HG02798 (cell line): ENCODE data around the gene PGM2.
"Not testable (repeated sequence)": the region's sequence is repeated elsewhere in the genome, so short reads cannot be mapped to it uniquely, and the experiment has no call there.

Source experiments
- ATAC-seq: cut with Tn5 transposase; IDR thresholded peaks from one replicate; pipeline ENCODE4 v1.9.1; 2021; ENCODE audit warnings: mild to moderate bottlenecking; ENCODE audit not compliant: unreplicated experiment, poor library complexity

Gene PGM2

GRCh38 chr4:37816006-37816405, 10.5 kb upstream of the PGM2 start:
- no peak for ATAC-seq

- no peak for ATAC-seq
Observed at GRCh38 chr4:37816719-37817118, 9.8 kb upstream of the PGM2 start.

GRCh38 chr4:37818752-37819151, 7.7 kb upstream of the PGM2 start:
- no peak for ATAC-seq

- not testable (repeated sequence) for ATAC-seq
Observed at GRCh38 chr4:37820458-37820857, 6.0 kb upstream of the PGM2 start.

- no peak for ATAC-seq
Observed at GRCh38 chr4:37821953-37822605, 4.4 kb upstream of the PGM2 start.

GRCh38 chr4:37825501-37825900, 985 bp upstream of the PGM2 start:
- ATAC-seq = not testable (repeated sequence)

- peak; percentile 7 for ATAC-seq
Observed at GRCh38 chr4:37825968-37826294, 555 bp upstream of the PGM2 start.

- peak; percentile 36 for ATAC-seq
Observed at GRCh38 chr4:37827030-37827685, 672 bp downstream of the PGM2 start.

- ATAC-seq = no peak
Observed at GRCh38 chr4:37827802-37828321, 1.4 kb downstream of the PGM2 start.

GRCh38 chr4:37828843-37829242, 2.4 kb downstream of the PGM2 start:
- ATAC-seq = no peak

GRCh38 chr4:37830640-37831039, 4.2 kb downstream of the PGM2 start:
- no peak for ATAC-seq

GRCh38 chr4:37835031-37835430, 8.5 kb downstream of the PGM2 start:
- no peak for ATAC-seq

- no peak for ATAC-seq
Observed at GRCh38 chr4:37835806-37836205, 9.3 kb downstream of the PGM2 start.

GRCh38 chr4:37836274-37836673, 9.8 kb downstream of the PGM2 start:
- ATAC-seq = no peak

- no peak for ATAC-seq
Observed at GRCh38 chr4:37836838-37837440, 10.5 kb downstream of the PGM2 start.

GRCh38 chr4:37837446-37837845, 11.0 kb downstream of the PGM2 start:
- no peak for ATAC-seq

- ATAC-seq = no peak
Observed at GRCh38 chr4:37839426-37839825, 12.9 kb downstream of the PGM2 start.

- no peak for ATAC-seq
Observed at GRCh38 chr4:37844204-37844603, 17.7 kb downstream of the PGM2 start.

- no peak for ATAC-seq
Observed at GRCh38 chr4:37845201-37845600, 18.7 kb downstream of the PGM2 start.

- no peak for ATAC-seq
Observed at GRCh38 chr4:37847311-37847884, 20.9 kb downstream of the PGM2 start.

GRCh38 chr4:37852376-37852775, 25.9 kb downstream of the PGM2 start:
- ATAC-seq = no peak
